B cell (primary cell): ENCODE results near the gene OR52E2. TPM values are rescaled to one million over a fixed set of nuclear protein-coding genes. Genes with fewer than 3 reads are reported as not detected.

ENCODE experiments used
- ATAC-seq: fragments of 200-7000 bp; cut with Tn5 transposase; one replicate; pipeline ENCODE4 v1.10.0; 2021; ENCODE audit warnings: low read depth, mild to moderate bottlenecking, moderate number of reproducible peaks, moderate library complexity
- CTCF ChIA-PET: fragments of 350-600 bp; sonication (Branson Sonifier 250); formaldehyde crosslinking; loops from one replicate; lab custom pipeline; 2021; ENCODE audit warnings: antibody characterized with exemption, inconsistent platforms; lab: Charles Lee
- POLR2A ChIA-PET: fragments of 350-600 bp; sonication (Branson Sonifier 250); formaldehyde crosslinking; loops from one replicate; lab custom pipeline; 2021; ENCODE audit warnings: antibody characterized with exemption; lab: Charles Lee
- DNase-seq: peaks from one replicate; pipeline ENCODE4 v3.0.0; 2013
- H2AFZ ChIP-seq: 2 replicates; pipeline ENCODE4 v1.6.1; 2012; ENCODE audit warnings: mild to moderate bottlenecking, low read depth, low read length; ENCODE audit not compliant: insufficient read depth, poor library complexity, severe bottlenecking
- H3K27ac ChIP-seq, 2 donors: 1 replicate in 1 of 2; 2 replicates in 1 of 2; pipeline ENCODE4 v1.5.1; 2012 to 2013; ENCODE audit warnings: low read length in 2 of 2, mild to moderate bottlenecking in 2 of 2, moderate library complexity in 1 of 2
- H3K27me3 ChIP-seq, 4 experiments: fragments of 200-600 bp in 1 of 4; sonication (generic) in 1 of 4; replicated peaks in 1 of 4; 1 replicate in 2 of 4; 2 replicates in 2 of 4; pipeline versions ENCODE4 v1.6.1 to v1.7.0; 2013 to 2016; ENCODE audit warnings: low read length in 3 of 4, mild to moderate bottlenecking in 2 of 4, mixed read lengths in 1 of 4, moderate library complexity in 1 of 4; ENCODE audit not compliant: insufficient read depth in 4 of 4, control insufficient read depth in 3 of 4; ENCODE audit errors: control extremely low read depth in 1 of 4
- H3K36me3 ChIP-seq, 2 experiments: replicated peaks in 1 of 2; 1 replicate in 1 of 2; 2 replicates in 1 of 2; pipeline versions ENCODE4 v1.6.1 to v1.7.1; 2013; ENCODE audit warnings: low read length in 1 of 2; ENCODE audit not compliant: insufficient read depth in 2 of 2, control insufficient read depth in 1 of 2; ENCODE audit errors: control extremely low read depth in 1 of 2, extremely low read depth in 1 of 2
- H3K4me1 ChIP-seq, 2 donors: fragments of 200-600 bp in 1 of 2; sonication (generic) in 1 of 2; 1 replicate in 1 of 2; 2 replicates in 1 of 2; pipeline versions ENCODE4 v1.5.1 to v1.6.1; 2013 to 2017; ENCODE audit warnings: low read length in 2 of 2; ENCODE audit not compliant: control insufficient read depth in 2 of 2, insufficient read depth in 2 of 2
- H3K4me2 ChIP-seq: replicated peaks from 2 replicates; pipeline ENCODE3; 2012; ENCODE audit warnings: mild to moderate bottlenecking, low read depth, low read length; ENCODE audit not compliant: poor library complexity, severe bottlenecking
- H3K4me3 ChIP-seq, 5 experiments: fragments of 200-600 bp in 1 of 5; sonication (generic) in 1 of 5; 1 replicate in 3 of 5; 2 replicates in 2 of 5; pipeline versions ENCODE4 v1.5.1 to v1.7.0; 2011 to 2016; ENCODE audit warnings: low read length in 4 of 5, mild to moderate bottlenecking in 4 of 5, low read depth in 2 of 5, control low read depth in 1 of 5, moderate library complexity in 1 of 5; ENCODE audit not compliant: insufficient read depth in 1 of 5; ENCODE audit errors: control extremely low read depth in 1 of 5, extremely low read depth in 1 of 5
- H3K79me2 ChIP-seq: fragments of 200-600 bp; sonication (generic); one replicate; pipeline ENCODE4 v1.6.0; 2016; ENCODE audit warnings: low read length; ENCODE audit not compliant: control insufficient read depth, insufficient read depth
- H3K9ac ChIP-seq: fragments of 200-600 bp; sonication (generic); 2 replicates; pipeline ENCODE4 v1.6.1; 2017; ENCODE audit warnings: mild to moderate bottlenecking, low read length, moderate library complexity
- H3K9me3 ChIP-seq, 3 donors: one replicate each; pipeline versions ENCODE4 v1.6.1 to v1.7.1; 2013; ENCODE audit warnings: low read length in 2 of 3; ENCODE audit not compliant: control insufficient read depth in 2 of 3, insufficient read depth in 1 of 3; ENCODE audit errors: control extremely low read depth in 1 of 3
- H4K20me1 ChIP-seq: 2 replicates; pipeline ENCODE4 v1.6.0; 2012; ENCODE audit warnings: mild to moderate bottlenecking, low read length; ENCODE audit not compliant: insufficient read depth, control insufficient read depth, poor library complexity, severe bottlenecking
- H3K27ac Mint-ChIP-seq: one replicate; pipeline ENCODE4 v1.8.0; 2021; ENCODE audit warnings: mixed read lengths
- H3K27me3 Mint-ChIP-seq: one replicate; pipeline ENCODE4 v1.8.0; 2021; ENCODE audit warnings: mixed read lengths
- H3K4me1 Mint-ChIP-seq: one replicate; pipeline ENCODE4 v1.8.0; 2021; ENCODE audit warnings: mixed read lengths
- H3K4me3 Mint-ChIP-seq: one replicate; pipeline ENCODE4 v1.8.0; 2021; ENCODE audit warnings: mixed read lengths
- H3K9me3 Mint-ChIP-seq: one replicate; pipeline ENCODE4 v1.8.0; 2022; ENCODE audit warnings: mixed read lengths; ENCODE audit not compliant: insufficient read depth
- EZH2 ChIP-seq: IDR thresholded peaks from 2 replicates; pipeline ENCODE4 v1.6.1; 2012; ENCODE audit warnings: borderline replicate concordance, low read depth, mild to moderate bottlenecking, moderate library complexity, low read length; ENCODE audit not compliant: insufficient read depth, poor library complexity, severe bottlenecking
- WGBS: methylation state at CpG from one replicate; pipeline ENCODE4 v1.1.5; 2013; ENCODE audit warnings: missing lambda C conversion rate; ENCODE audit not compliant: insufficient coverage; 5-methylcytosine and 5-hydroxymethylcytosine counted together
- intact Hi-C: fragments of 100-400 bp; cut with micrococcal nuclease; formaldehyde crosslinking; loops from one replicate; pipeline ENCODE4 v1.10.0; 2022
- polyA plus RNA-seq: library from polyadenylated mRNA; depleted of rRNA; stranded (reverse); fragments of >200 nt; gene quantifications from 2 replicates; pipeline ENCODE4 v1.2.3, GENCODE V29; 2012
- total RNA-seq, 2 donors: library from RNA; stranded (reverse); fragments of 120-200 nt in 1 of 2; gene quantifications; 1 replicate in 1 of 2; 2 replicates in 1 of 2; pipeline versions ENCODE4 v1.2.3 to v1.2.4, GENCODE V29; 2013 to 2022
- TF ChIP-seq, protein P1 (sequence below): fragments of 200-600 bp; IDR thresholded peaks from one replicate; pipeline ENCODE4 v1.8.0; 2022; ENCODE audit warnings: antibody characterized with exemption, mild to moderate bottlenecking

OR52E2 gene
- total and polyA plus RNA-seq, 2 donors (not counting 1 experiment from before 2014, with no cell fraction given), result not detected

- DNase-seq, result no peak
- no peak overlapping the region for H3K27ac Mint-ChIP-seq
- H3K4me1 Mint-ChIP-seq, result no peaks in the 10 kb centered on the region
- H3K9ac ChIP-seq, result no peak overlapping the region
- CTCF ChIA-PET, result no interaction called here
- no peak overlapping the region for H3K4me2 ChIP-seq
- intact Hi-C loops, result no loop called here
- H3K9me3 Mint-ChIP-seq, result no peaks in the 10 kb centered on the region
- no peak overlapping the region for H2AFZ ChIP-seq
- H3K27ac ChIP-seq, result no peak overlapping the region
- no peak for TF ChIP-seq EZH2
- TF ChIP-seq, protein P1, sequence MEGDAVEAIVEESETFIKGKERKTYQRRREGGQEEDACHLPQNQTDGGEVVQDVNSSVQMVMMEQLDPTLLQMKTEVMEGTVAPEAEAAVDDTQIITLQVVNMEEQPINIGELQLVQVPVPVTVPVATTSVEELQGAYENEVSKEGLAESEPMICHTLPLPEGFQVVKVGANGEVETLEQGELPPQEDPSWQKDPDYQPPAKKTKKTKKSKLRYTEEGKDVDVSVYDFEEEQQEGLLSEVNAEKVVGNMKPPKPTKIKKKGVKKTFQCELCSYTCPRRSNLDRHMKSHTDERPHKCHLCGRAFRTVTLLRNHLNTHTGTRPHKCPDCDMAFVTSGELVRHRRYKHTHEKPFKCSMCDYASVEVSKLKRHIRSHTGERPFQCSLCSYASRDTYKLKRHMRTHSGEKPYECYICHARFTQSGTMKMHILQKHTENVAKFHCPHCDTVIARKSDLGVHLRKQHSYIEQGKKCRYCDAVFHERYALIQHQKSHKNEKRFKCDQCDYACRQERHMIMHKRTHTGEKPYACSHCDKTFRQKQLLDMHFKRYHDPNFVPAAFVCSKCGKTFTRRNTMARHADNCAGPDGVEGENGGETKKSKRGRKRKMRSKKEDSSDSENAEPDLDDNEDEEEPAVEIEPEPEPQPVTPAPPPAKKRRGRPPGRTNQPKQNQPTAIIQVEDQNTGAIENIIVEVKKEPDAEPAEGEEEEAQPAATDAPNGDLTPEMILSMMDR, result no peak
- no peak overlapping the region for H3K4me3 ChIP-seq
- no peak for ATAC-seq
- H3K4me1 ChIP-seq, result no peaks in the 10 kb centered on the region
- POLR2A ChIA-PET, result no interaction called here
- no peak overlapping the region for H3K4me3 Mint-ChIP-seq
- no peaks in the 10 kb centered on the region for H3K9me3 ChIP-seq
- H3K27me3 Mint-ChIP-seq, result peaks cover 6% of the 10 kb centered on the region
- no peaks in the 10 kb centered on the region for H3K79me2 ChIP-seq
- H3K36me3 ChIP-seq, result no peaks in the 10 kb centered on the region
- H3K27me3 ChIP-seq, result no peaks in the 10 kb centered on the region
- H4K20me1 ChIP-seq, result no peaks in the 10 kb centered on the region
Observed at GRCh38 chr11:5103066-5103465, 43.6 kb upstream of the OR52E2 start.

- H3K4me1 Mint-ChIP-seq, result no peaks in the 10 kb centered on the region
- no peak for TF ChIP-seq EZH2
- TF ChIP-seq, protein P1, result no peak
- WGBS, result no CpG with 5 or more reads among the region's 2 CpGs
- Histone ChIP-seq H3K4me1 (no peaks in the 10 kb centered on the region), H3K4me3 (no peak overlapping the region), H2AFZ (no peak overlapping the region), H3K27me3 (no peaks in the 10 kb centered on the region), H4K20me1 (no peaks in the 10 kb centered on the region), H3K79me2 (no peaks in the 10 kb centered on the region), H3K27ac (no peak overlapping the region), H3K36me3 (no peaks in the 10 kb centered on the region), H3K4me2 (no peak overlapping the region), H3K9ac (no peak overlapping the region), H3K9me3 (no peaks in the 10 kb centered on the region)
- peaks cover 6% of the 10 kb centered on the region for H3K27me3 Mint-ChIP-seq
- H3K4me3 Mint-ChIP-seq, result no peak overlapping the region
- CTCF ChIA-PET, result no interaction called here
- H3K9me3 Mint-ChIP-seq, result no peaks in the 10 kb centered on the region
- ATAC-seq (no peak), DNase-seq (no peak)
- POLR2A ChIA-PET, result no interaction called here
- intact Hi-C loops, result no loop called here
- H3K27ac Mint-ChIP-seq, result no peak overlapping the region
Observed at GRCh38 chr11:5102246-5102645, 42.8 kb upstream of the OR52E2 start.
